Measurements from ENCODE around the gene PPP2R1B. TPM values are rescaled to one million over a fixed set of nuclear protein-coding genes. Genes with fewer than 3 reads are reported as not detected.

PPP2R1B gene
- total RNA-seq, 2 donors from 2014 or later = 24.7 to 41.5 TPM

DNA sequence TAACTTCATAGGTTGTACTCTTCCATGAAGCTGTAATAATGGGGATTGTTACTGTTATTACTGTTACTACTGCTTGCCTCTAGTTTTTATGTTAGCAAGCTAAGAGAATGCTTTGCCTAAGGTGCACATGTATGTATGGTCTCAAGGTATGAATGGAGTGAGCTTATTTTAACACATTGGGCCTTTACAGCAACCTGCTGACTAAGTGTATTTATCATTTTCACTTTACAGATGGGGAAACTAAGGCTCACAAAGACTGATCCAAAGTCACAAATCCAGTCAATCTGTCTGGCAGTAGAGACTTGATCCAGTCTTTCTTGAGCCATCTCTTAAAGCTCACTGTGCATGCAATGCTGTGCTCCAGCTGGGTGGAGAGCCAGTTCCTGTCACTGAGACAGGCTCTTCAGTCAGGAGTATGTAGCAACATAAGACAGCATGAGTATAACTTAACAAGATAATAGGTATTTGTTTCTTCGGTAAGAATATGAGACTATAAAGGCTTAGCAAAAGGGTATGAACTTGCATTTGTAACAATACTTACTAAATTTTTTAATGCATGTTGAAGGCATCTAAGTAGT, 66.5 kb downstream of the PPP2R1B start:
- DNase-seq = no peak
- no peaks in the 10 kb centered on the region for H3K27me3 ChIP-seq
- intact Hi-C loops (cut with DNase I) = no loop called here
- WGBS, 2 donors = 87 to 94% methylated on average over 1 of the region's 1 CpG
- ATAC-seq = no peak
- H3K4me3 ChIP-seq = no peak overlapping the region
- TF ChIP-seq, protein P1, sequence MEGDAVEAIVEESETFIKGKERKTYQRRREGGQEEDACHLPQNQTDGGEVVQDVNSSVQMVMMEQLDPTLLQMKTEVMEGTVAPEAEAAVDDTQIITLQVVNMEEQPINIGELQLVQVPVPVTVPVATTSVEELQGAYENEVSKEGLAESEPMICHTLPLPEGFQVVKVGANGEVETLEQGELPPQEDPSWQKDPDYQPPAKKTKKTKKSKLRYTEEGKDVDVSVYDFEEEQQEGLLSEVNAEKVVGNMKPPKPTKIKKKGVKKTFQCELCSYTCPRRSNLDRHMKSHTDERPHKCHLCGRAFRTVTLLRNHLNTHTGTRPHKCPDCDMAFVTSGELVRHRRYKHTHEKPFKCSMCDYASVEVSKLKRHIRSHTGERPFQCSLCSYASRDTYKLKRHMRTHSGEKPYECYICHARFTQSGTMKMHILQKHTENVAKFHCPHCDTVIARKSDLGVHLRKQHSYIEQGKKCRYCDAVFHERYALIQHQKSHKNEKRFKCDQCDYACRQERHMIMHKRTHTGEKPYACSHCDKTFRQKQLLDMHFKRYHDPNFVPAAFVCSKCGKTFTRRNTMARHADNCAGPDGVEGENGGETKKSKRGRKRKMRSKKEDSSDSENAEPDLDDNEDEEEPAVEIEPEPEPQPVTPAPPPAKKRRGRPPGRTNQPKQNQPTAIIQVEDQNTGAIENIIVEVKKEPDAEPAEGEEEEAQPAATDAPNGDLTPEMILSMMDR (IDR thresholded peaks at IDR 0.05) = no peak
- no peak for TF ChIP-seq POLR2A (IDR thresholded peaks at IDR 0.05)
- H3K4me1 ChIP-seq = peaks cover 37% of the 10 kb centered on the region
- H3K9me3 ChIP-seq = no peaks in the 10 kb centered on the region
- peaks cover 0 to 2% of the 10 kb centered on the region in 2 donors for H3K36me3 ChIP-seq (replicated peaks in 1 of 2; ENCODE audit: insufficient read depth in 1 of 2, low read depth in 2 of 2)
- no peak overlapping the region for H3K27ac ChIP-seq

DNA sequence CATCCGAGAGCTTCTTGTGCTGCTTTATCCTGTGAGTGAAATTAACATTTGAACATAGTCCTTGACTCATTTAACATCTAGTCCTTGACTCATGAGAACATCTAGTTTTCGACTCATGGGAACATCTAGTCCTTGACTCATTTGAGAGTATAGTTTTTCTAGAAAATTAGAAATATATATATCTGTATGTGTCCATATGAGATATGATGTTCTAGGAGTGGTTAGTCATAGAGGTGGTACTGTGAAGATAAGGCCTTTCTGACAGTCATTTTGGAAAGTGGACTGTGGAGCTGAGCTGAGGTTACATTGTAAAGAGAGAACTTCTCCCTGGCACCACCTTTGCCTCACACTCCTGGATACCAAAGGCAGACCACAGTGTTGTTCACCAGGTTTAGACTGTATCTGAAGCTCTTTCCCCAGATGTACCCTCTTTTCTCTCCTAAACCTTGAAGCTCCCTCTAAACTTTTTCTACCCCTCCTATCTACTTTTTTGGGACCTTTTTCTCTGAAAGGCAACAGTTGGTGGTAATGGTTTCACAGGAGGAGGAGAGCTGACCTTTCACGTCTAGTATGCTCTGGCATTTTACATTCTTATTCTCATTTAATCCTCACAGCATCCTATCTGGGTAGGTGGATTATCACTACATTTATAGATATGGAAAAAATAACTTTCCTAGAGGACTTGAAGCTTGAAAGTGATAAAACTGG, 67.2 kb downstream of the PPP2R1B start:
- intact Hi-C loops (cut with DNase I) = no loop called here
- no peak for ATAC-seq
- WGBS, 2 donors = 90 to 94% methylated on average over 3 of the region's 3 CpGs

DNA sequence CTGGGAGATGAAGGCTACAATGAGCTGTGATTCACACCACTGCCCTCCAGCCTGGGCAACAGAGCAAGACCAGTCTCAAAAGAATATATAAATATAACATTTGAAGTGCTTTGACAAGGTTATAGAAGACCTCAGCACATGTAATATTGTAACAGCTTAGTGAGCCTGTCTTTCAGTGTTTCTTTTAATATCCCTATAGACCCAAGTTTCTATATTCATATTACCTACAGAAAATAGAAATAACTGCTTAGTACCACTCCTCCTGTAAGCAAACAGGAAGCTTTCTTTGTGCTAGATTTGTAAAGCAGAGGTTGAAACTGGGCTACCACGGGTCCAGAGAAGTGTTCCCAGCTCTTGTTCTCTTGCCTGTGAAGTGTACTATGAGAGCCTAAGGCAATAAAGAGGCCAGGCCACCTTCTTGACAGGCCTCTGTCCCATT, 68.2 kb downstream of the PPP2R1B start:
- WGBS, 2 donors = 89 to 100% methylated on average over 1 of the region's 1 CpG
- Histone ChIP-seq H3K4me1 (peaks cover 38% of the 10 kb centered on the region), H3K27ac (no peak overlapping the region), H3K9me3 (no peaks in the 10 kb centered on the region), H3K4me3 (no peak overlapping the region), H3K36me3 (replicated peaks in 1 of 2; ENCODE audit: insufficient read depth in 1 of 2, low read depth in 2 of 2) (no peaks in the 10 kb centered on the region), H3K27me3 (no peaks in the 10 kb centered on the region)
- ATAC-seq = no peak
- no peak for TF ChIP-seq POLR2A (IDR thresholded peaks at IDR 0.05)
- TF ChIP-seq, protein P1 (IDR thresholded peaks at IDR 0.05) = no peak
- intact Hi-C loops (cut with DNase I) = no loop called here
- DNase-seq = no peak

More for the DNA sequence above, 67.2 kb downstream of the PPP2R1B start:
- H3K27ac ChIP-seq = no peak overlapping the region
- H3K27me3 ChIP-seq = no peaks in the 10 kb centered on the region
- H3K36me3 ChIP-seq (replicated peaks in 1 of 2; ENCODE audit: insufficient read depth in 1 of 2, low read depth in 2 of 2) = no peaks in the 10 kb centered on the region
- TF ChIP-seq POLR2A (IDR thresholded peaks at IDR 0.05) = no peak
- DNase-seq = no peak
- H3K4me1 ChIP-seq = peaks cover 38% of the 10 kb centered on the region
- no peaks in the 10 kb centered on the region for H3K9me3 ChIP-seq
- no peak overlapping the region for H3K4me3 ChIP-seq

DNA sequence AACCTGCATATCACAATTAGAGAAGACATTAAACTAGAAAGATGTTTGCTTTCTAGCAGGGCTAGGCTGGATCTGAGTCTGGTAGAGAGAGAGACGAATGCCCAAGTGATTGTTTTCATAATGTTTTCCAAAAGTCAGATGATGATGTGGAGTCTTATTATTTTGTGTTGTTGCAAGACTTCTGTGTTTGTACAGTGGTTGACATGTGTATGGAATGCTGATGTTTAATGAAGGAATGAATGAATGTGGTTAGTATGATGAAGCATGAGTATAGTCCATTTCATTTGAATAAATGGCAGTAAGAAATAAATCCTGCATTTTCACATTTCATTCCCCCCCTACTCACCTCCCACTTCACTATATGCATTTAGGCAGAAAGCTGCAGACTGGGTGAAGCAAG, 69.6 kb downstream of the PPP2R1B start:
- intact Hi-C loops (cut with DNase I) = no loop called here

DNA sequence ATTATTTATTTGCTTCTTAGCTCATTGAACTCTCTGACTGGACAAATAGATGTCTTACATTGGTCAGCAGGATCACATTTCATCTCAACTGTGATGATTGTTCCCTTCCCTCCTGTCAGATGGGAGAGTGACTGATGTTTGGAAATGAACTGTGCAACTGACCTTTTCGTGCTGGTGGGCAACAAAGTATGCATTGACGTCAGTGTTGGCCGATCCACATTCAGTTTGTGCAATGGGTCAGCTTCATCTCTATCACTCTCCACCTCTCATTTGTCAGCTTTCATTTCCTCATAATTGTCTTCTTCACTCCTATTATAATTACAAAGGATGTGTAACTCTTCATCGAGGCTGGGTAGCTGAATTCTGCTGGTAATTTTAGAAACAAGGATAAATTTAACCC, 71.3 kb downstream of the PPP2R1B start:
- no peak for TF ChIP-seq POLR2A (IDR thresholded peaks at IDR 0.05)
- TF ChIP-seq, protein P1 (IDR thresholded peaks at IDR 0.05) = no peak
- DNase-seq (no peak), ATAC-seq (no peak)

More for the DNA sequence above, 69.6 kb downstream of the PPP2R1B start:
- Histone ChIP-seq H3K27ac (no peak overlapping the region), H3K9me3 (no peaks in the 10 kb centered on the region), H3K4me1 (peaks cover 40% of the 10 kb centered on the region), H3K36me3 (replicated peaks in 1 of 2; ENCODE audit: insufficient read depth in 1 of 2, low read depth in 2 of 2) (no peaks in the 10 kb centered on the region), H3K4me3 (no peak overlapping the region), H3K27me3 (no peaks in the 10 kb centered on the region)
- 65 to 66% methylated on average over 1 of the region's 1 CpG for whole genome bisulfite sequencing, 2 donors
- DNase-seq (no peak), ATAC-seq (no peak)
- TF ChIP-seq, protein P1 (IDR thresholded peaks at IDR 0.05) = no peak
- TF ChIP-seq POLR2A (IDR thresholded peaks at IDR 0.05) = no peak

More for the DNA sequence above, 71.3 kb downstream of the PPP2R1B start:
- Histone ChIP-seq H3K4me3 (no peak overlapping the region), H3K27me3 (no peaks in the 10 kb centered on the region), H3K9me3 (no peaks in the 10 kb centered on the region), H3K36me3 (replicated peaks in 1 of 2; ENCODE audit: insufficient read depth in 1 of 2, low read depth in 2 of 2) (no peaks in the 10 kb centered on the region), H3K27ac (peak overlapping the region in 1 of 4 donors; percentile 58), H3K4me1 (peaks cover 40% of the 10 kb centered on the region)
- intact Hi-C loops (cut with DNase I) = no loop called here
- WGBS, 2 donors = 67 to 82% methylated on average over 4 of the region's 4 CpGs
